Body of pancreas (tissue), 4 donors: ENCODE data around the gene PLK2.

ENCODE experiments used
- POLR2A ChIP-seq, 3 donors: fragments of 450-650 bp; IDR thresholded peaks; one replicate each; pipeline ENCODE4 v1.6.1; 2016; ENCODE audit warnings: antibody characterized with exemption in 3 of 3, mild to moderate bottlenecking in 2 of 3
- TF ChIP-seq, protein P1 (sequence below), 7 experiments: fragments of 450-650 bp in 4 of 7; fragments of 200-600 bp in 3 of 7; sonication (generic) in 3 of 7; IDR thresholded peaks; one replicate each; pipeline ENCODE4 v1.5.1; 2016 to 2019; ENCODE audit warnings: antibody characterized with exemption in 7 of 7

DNA sequence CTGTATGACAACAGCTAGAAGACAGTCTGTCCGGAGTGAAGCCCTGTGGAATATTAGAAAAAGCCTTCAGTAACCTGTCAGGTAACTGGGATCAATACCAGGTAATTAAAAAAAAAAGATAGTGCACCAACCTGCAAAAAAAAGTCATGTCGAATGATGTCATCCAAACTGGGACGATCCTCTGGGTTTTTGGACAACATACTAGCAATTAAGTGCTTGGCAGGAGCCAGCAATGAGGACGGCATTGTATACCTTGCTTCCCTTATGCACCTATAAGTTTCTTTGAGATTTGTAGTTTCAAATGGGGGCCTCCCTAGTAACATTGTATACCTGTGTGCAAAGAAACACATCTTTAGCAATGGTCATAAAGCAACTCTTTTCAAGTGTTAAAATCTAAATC lies 2.8 kb downstream of the PLK2 start:
- TF ChIP-seq, protein P1, sequence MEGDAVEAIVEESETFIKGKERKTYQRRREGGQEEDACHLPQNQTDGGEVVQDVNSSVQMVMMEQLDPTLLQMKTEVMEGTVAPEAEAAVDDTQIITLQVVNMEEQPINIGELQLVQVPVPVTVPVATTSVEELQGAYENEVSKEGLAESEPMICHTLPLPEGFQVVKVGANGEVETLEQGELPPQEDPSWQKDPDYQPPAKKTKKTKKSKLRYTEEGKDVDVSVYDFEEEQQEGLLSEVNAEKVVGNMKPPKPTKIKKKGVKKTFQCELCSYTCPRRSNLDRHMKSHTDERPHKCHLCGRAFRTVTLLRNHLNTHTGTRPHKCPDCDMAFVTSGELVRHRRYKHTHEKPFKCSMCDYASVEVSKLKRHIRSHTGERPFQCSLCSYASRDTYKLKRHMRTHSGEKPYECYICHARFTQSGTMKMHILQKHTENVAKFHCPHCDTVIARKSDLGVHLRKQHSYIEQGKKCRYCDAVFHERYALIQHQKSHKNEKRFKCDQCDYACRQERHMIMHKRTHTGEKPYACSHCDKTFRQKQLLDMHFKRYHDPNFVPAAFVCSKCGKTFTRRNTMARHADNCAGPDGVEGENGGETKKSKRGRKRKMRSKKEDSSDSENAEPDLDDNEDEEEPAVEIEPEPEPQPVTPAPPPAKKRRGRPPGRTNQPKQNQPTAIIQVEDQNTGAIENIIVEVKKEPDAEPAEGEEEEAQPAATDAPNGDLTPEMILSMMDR (IDR thresholded peaks at IDR 0.05): no peak
- TF ChIP-seq POLR2A (IDR thresholded peaks at IDR 0.05): no peak
